C1 segment of cervical spinal cord (tissue), 14 donors: ENCODE measurements around the gene PRPF6.
A peak's percentile ranks its signal among the peaks of the same experiment; 100 is the strongest.

ENCODE experiments used
- DNase-seq, 14 donors: peaks; one replicate each; lab custom pipeline; 2025; lab: John Stamatoyannopoulos, UW

PRPF6 gene

GRCh38 chr20:64058536-64058935, 77.6 kb downstream of the PRPF6 start:
- no peak for DNase-seq

GRCh38 chr20:64062276-64062595, 81.3 kb downstream of the PRPF6 start:
- peak in 3 of 14 donors; percentile 36 to 49 (median 42) for DNase-seq

- peak; percentile 80 to 98 (median 93) for DNase-seq
Measured at GRCh38 chr20:64062596-64063388, 81.9 kb downstream of the PRPF6 start, which contains the start of gene TCEA2. TCEA2 (plus strand) TSS chr20:64063198; CDS start chr20:64063313, 115 bp downstream.

- DNase-seq, result peak in 2 of 14 donors; percentile 16 to 50
Measured at GRCh38 chr20:64063389-64064144, 82.6 kb downstream of the PRPF6 start.

- DNase-seq, result no peak
Measured at GRCh38 chr20:64064145-64064698, 83.3 kb downstream of the PRPF6 start.

GRCh38 chr20:64065062-64065973, 84.4 kb downstream of the PRPF6 start:
- DNase-seq, result no peak

GRCh38 chr20:64065974-64066343, 85.0 kb downstream of the PRPF6 start:
- no peak for DNase-seq

GRCh38 chr20:64067005-64067632, 86.2 kb downstream of the PRPF6 start:
- no peak for DNase-seq

- no peak for DNase-seq
Measured at GRCh38 chr20:64067733-64068307, 86.9 kb downstream of the PRPF6 start.

- no peak for DNase-seq
Measured at GRCh38 chr20:64068386-64069208, 87.7 kb downstream of the PRPF6 start.

- no peak for DNase-seq
Measured at GRCh38 chr20:64069209-64069613, 88.3 kb downstream of the PRPF6 start.

- DNase-seq, result peak in 1 of 14 donors; percentile 13
Measured at GRCh38 chr20:64069614-64070243, 88.8 kb downstream of the PRPF6 start.

GRCh38 chr20:64070244-64070993, 89.5 kb downstream of the PRPF6 start:
- no peak for DNase-seq

GRCh38 chr20:64071341-64072332, 90.7 kb downstream of the PRPF6 start:
- DNase-seq, result no peak

- DNase-seq, result no peak
Measured at GRCh38 chr20:64072498-64073063, 91.6 kb downstream of the PRPF6 start.

GRCh38 chr20:64073476-64074183, 92.7 kb downstream of the PRPF6 start:
- no peak for DNase-seq
